ENCODE results near the gene FAIM. TPM values are rescaled to one million over a fixed set of nuclear protein-coding genes. Genes with fewer than 3 reads are reported as not detected.

The FAIM gene
- total RNA-seq, 1 donor from 2014 or later = 3.7 TPM

DNA sequence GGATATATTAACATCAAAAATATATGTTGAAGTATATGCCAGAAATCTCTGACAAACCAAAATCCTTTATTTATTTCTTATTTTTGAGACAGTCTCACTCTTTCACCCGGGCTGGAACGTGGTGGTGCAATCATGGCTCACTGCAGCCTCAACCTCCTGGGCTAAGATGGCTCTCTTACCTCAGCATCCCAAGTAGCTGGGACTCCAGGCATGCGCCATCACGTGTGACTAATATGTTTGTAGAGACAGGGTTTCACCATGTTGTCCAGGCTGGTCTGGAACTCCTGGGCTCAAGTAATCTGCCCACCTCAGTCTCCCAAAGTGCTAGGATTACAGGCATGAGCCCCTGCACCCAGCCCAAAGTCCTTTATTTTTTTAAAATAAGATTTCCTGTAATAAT, 11.9 kb downstream of the FAIM start:
- Mint-ChIP-seq H3K4me3 (ENCODE audit: low read depth) (no peak overlapping the region), H3K36me3 (ENCODE audit: low read depth) (no peaks in the 10 kb centered on the region), H3K9me3 (no peaks in the 10 kb centered on the region), H3K4me1 (ENCODE audit: low read depth) (no peaks in the 10 kb centered on the region), H3K27ac (no peak overlapping the region), H3K27me3 (ENCODE audit: low read depth) (peaks cover 17% of the 10 kb centered on the region)
- no peak for DNase-seq (ENCODE audit: low spot score)
- intact Hi-C loops (cut with micrococcal nuclease) = no loop called here

- H3K27me3 Mint-ChIP-seq (ENCODE audit: low read depth) = peaks cover 4% of the 10 kb centered on the region
- intact Hi-C loops (cut with micrococcal nuclease) = no loop called here
- no peak overlapping the region for H3K4me3 Mint-ChIP-seq (ENCODE audit: low read depth)
These were observed 15.9 kb downstream of the FAIM start for GRCh38 chr3:138624518-138624917.

DNA sequence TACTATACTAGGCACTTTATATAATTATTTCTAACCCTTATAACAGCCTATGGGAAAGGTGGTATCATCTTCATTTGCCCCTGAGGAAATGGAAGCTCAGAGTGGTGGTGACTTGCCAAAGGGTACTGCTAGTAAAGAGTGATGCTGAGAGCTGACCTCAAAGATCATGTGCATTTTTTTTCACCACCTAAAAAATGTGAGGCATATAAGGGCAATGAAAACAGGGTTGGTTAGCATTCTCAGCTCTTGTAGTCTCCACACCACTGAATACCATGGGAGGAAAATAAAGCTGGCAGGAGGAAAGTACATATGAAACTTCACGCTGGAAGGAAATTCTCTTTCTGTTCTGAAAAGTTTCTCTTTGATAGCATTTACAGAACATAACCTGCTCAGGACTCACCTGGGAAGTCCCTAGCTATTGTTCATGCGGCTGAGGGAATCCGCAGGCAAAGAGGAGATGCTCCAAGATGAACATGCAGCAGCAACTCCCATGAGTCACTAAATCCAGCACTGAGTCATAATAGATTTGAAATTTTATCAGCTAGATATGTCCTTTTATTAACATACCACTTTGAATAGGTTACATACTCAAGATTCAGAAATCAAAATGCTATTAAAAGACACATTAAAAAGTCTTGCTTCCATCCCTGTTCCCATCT, 17.3 kb downstream of the FAIM start:
- intact Hi-C loops (cut with micrococcal nuclease) = no loop called here
- Mint-ChIP-seq H3K36me3 (ENCODE audit: low read depth) (no peaks in the 10 kb centered on the region), H3K27me3 (ENCODE audit: low read depth) (no peaks in the 10 kb centered on the region)

More at GRCh38 chr3:138624518-138624917, 15.9 kb downstream of the FAIM start:
- no peaks in the 10 kb centered on the region for H3K4me1 Mint-ChIP-seq (ENCODE audit: low read depth)
- no peaks in the 10 kb centered on the region for H3K36me3 Mint-ChIP-seq (ENCODE audit: low read depth)
- no peak overlapping the region for H3K27ac Mint-ChIP-seq
- no peaks in the 10 kb centered on the region for H3K9me3 Mint-ChIP-seq
- no peak for DNase-seq (ENCODE audit: low spot score)

GRCh38 chr3:138629526-138629925, 21.0 kb downstream of the FAIM start:
- H3K4me1 Mint-ChIP-seq (ENCODE audit: low read depth) = no peaks in the 10 kb centered on the region
- no peaks in the 10 kb centered on the region for H3K9me3 Mint-ChIP-seq
- no peaks in the 10 kb centered on the region for H3K36me3 Mint-ChIP-seq (ENCODE audit: low read depth)
- intact Hi-C loops (cut with micrococcal nuclease) = no loop called here
- no peak overlapping the region for H3K4me3 Mint-ChIP-seq (ENCODE audit: low read depth)
- no peak overlapping the region for H3K27ac Mint-ChIP-seq
- DNase-seq (ENCODE audit: low spot score) = no peak
- no peaks in the 10 kb centered on the region for H3K27me3 Mint-ChIP-seq (ENCODE audit: low read depth)

More for the DNA sequence above, 17.3 kb downstream of the FAIM start:
- no peak for DNase-seq (ENCODE audit: low spot score)
- Mint-ChIP-seq H3K4me1 (ENCODE audit: low read depth) (no peaks in the 10 kb centered on the region), H3K27ac (no peak overlapping the region), H3K4me3 (ENCODE audit: low read depth) (no peak overlapping the region), H3K9me3 (no peaks in the 10 kb centered on the region)

DNA sequence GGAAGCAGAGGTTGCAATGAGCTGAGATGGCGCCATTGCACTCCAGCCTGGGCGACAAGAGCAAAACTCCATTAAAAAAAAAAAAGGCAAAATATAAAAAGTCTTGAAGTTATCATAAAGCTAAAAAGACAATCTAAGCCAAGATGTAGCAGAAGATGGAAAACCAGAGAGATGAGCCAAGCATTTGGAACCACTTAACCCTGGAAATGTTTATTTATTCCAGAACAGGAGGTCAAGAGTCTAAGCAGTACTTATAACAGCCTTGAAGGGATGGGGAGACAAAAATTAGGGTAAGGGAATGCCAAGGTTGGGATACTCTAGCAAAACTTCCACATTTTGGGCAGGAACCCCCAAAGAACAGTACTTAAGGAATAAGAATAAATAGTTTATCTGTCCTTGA, 30.1 kb downstream of the FAIM start:
- Mint-ChIP-seq H3K4me3 (ENCODE audit: low read depth) (no peak overlapping the region), H3K36me3 (ENCODE audit: low read depth) (no peaks in the 10 kb centered on the region), H3K27ac (no peak overlapping the region), H3K4me1 (ENCODE audit: low read depth) (no peaks in the 10 kb centered on the region), H3K9me3 (peaks cover 11% of the 10 kb centered on the region), H3K27me3 (ENCODE audit: low read depth) (no peaks in the 10 kb centered on the region)
- intact Hi-C loops (cut with micrococcal nuclease) = no loop called here
- no peak for DNase-seq (ENCODE audit: low spot score)

GRCh38 chr3:138640537-138640936, 32.0 kb downstream of the FAIM start:
- intact Hi-C loops (cut with micrococcal nuclease) = no loop called here
- no peak overlapping the region for H3K4me3 Mint-ChIP-seq (ENCODE audit: low read depth)
- no peak overlapping the region for H3K27ac Mint-ChIP-seq
- peaks cover 25% of the 10 kb centered on the region for H3K9me3 Mint-ChIP-seq
- no peak for DNase-seq (ENCODE audit: low spot score)
- H3K4me1 Mint-ChIP-seq (ENCODE audit: low read depth) = no peaks in the 10 kb centered on the region
- no peaks in the 10 kb centered on the region for H3K27me3 Mint-ChIP-seq (ENCODE audit: low read depth)
- no peaks in the 10 kb centered on the region for H3K36me3 Mint-ChIP-seq (ENCODE audit: low read depth)

DNA sequence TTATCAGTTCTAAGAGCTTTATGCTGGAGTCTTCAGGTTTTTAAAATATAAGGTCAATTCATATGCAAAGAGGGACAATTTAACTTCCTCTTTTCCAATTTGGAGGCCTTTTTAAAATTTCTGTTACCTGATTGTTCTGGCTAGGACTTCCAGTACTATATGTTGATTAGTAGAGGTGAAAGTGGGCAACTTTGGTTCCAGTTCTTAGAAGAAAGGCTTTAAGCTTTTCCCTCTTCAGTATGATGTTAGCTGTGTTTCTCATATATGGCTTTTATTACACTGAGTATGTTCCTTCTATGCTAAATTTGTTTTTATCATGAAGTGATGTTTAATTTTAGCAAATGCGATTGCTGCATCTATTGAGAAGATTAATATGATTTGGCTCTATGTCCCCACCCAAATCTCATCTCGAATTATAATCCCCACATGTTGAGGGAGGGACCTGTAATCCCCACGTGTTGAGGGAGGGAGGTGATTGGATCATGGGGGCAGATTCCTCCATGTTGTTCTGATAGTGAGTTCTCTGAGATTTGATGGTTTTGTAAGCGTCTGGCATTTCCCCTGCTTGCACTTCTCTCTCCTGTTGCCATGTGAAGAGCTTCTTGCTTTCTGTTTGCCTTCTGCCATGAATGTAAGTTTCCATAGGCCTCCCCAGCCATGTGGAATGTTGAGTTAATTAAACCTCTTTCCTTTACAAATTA, 33.8 kb downstream of the FAIM start:
- peaks cover 4% of the 10 kb centered on the region for H3K36me3 Mint-ChIP-seq (ENCODE audit: low read depth)
- no peak overlapping the region for H3K4me3 Mint-ChIP-seq (ENCODE audit: low read depth)
- H3K9me3 Mint-ChIP-seq = peaks cover 39% of the 10 kb centered on the region
- no peak overlapping the region for H3K27ac Mint-ChIP-seq
- no peaks in the 10 kb centered on the region for H3K4me1 Mint-ChIP-seq (ENCODE audit: low read depth)
- intact Hi-C loops (cut with micrococcal nuclease) = no loop called here
- H3K27me3 Mint-ChIP-seq (ENCODE audit: low read depth) = no peaks in the 10 kb centered on the region
- DNase-seq (ENCODE audit: low spot score) = no peak

- peaks cover 42% of the 10 kb centered on the region for H3K9me3 Mint-ChIP-seq
- intact Hi-C loops (cut with micrococcal nuclease) = no loop called here
- no peak overlapping the region for H3K27ac Mint-ChIP-seq
These were observed 34.3 kb downstream of the FAIM start for GRCh38 chr3:138642927-138643253.

GRCh38 chr3:138646008-138646407, 37.4 kb downstream of the FAIM start:
- Mint-ChIP-seq H3K9me3 (peaks cover 52% of the 10 kb centered on the region), H3K36me3 (ENCODE audit: low read depth) (peaks cover 30% of the 10 kb centered on the region), H3K27ac (no peak overlapping the region), H3K27me3 (ENCODE audit: low read depth) (no peaks in the 10 kb centered on the region), H3K4me1 (ENCODE audit: low read depth) (no peaks in the 10 kb centered on the region), H3K4me3 (ENCODE audit: low read depth) (no peak overlapping the region)
- no peak for DNase-seq (ENCODE audit: low spot score)
- intact Hi-C loops (cut with micrococcal nuclease) = no loop called here

More at GRCh38 chr3:138642927-138643253, 34.3 kb downstream of the FAIM start:
- H3K4me1 Mint-ChIP-seq (ENCODE audit: low read depth) = no peaks in the 10 kb centered on the region
- no peak for DNase-seq (ENCODE audit: low spot score)
- H3K4me3 Mint-ChIP-seq (ENCODE audit: low read depth) = no peak overlapping the region
- no peaks in the 10 kb centered on the region for H3K27me3 Mint-ChIP-seq (ENCODE audit: low read depth)
- H3K36me3 Mint-ChIP-seq (ENCODE audit: low read depth) = peaks cover 8% of the 10 kb centered on the region

GRCh38 chr3:138646513-138646912, 37.9 kb downstream of the FAIM start:
- H3K9me3 Mint-ChIP-seq = peaks cover 52% of the 10 kb centered on the region
- intact Hi-C loops (cut with micrococcal nuclease) = no loop called here
- H3K4me3 Mint-ChIP-seq (ENCODE audit: low read depth) = no peak overlapping the region
- H3K36me3 Mint-ChIP-seq (ENCODE audit: low read depth) = peaks cover 35% of the 10 kb centered on the region
- H3K27me3 Mint-ChIP-seq (ENCODE audit: low read depth) = no peaks in the 10 kb centered on the region
- H3K4me1 Mint-ChIP-seq (ENCODE audit: low read depth) = no peaks in the 10 kb centered on the region
- H3K27ac Mint-ChIP-seq = no peak overlapping the region
- DNase-seq (ENCODE audit: low spot score) = no peak

GRCh38 chr3:138649134-138649533, 40.6 kb downstream of the FAIM start:
- DNase-seq (ENCODE audit: low spot score) = no peak
- Mint-ChIP-seq H3K27ac (no peak overlapping the region), H3K36me3 (ENCODE audit: low read depth) (peaks cover 41% of the 10 kb centered on the region), H3K4me3 (ENCODE audit: low read depth) (no peak overlapping the region), H3K4me1 (ENCODE audit: low read depth) (no peaks in the 10 kb centered on the region), H3K27me3 (ENCODE audit: low read depth) (no peaks in the 10 kb centered on the region), H3K9me3 (peaks cover 41% of the 10 kb centered on the region)
- intact Hi-C loops (cut with micrococcal nuclease) = no loop called here

- no peak overlapping the region for H3K27ac Mint-ChIP-seq
- peaks cover 50% of the 10 kb centered on the region for H3K36me3 Mint-ChIP-seq (ENCODE audit: low read depth)
- no peak overlapping the region for H3K4me3 Mint-ChIP-seq (ENCODE audit: low read depth)
- H3K4me1 Mint-ChIP-seq (ENCODE audit: low read depth) = no peaks in the 10 kb centered on the region
- peaks cover 6% of the 10 kb centered on the region for H3K9me3 Mint-ChIP-seq
- intact Hi-C loops (cut with micrococcal nuclease) = no loop called here
- H3K27me3 Mint-ChIP-seq (ENCODE audit: low read depth) = no peaks in the 10 kb centered on the region
- DNase-seq (ENCODE audit: low spot score) = no peak
These were observed 45.0 kb downstream of the FAIM start for GRCh38 chr3:138653567-138653966.

DNA sequence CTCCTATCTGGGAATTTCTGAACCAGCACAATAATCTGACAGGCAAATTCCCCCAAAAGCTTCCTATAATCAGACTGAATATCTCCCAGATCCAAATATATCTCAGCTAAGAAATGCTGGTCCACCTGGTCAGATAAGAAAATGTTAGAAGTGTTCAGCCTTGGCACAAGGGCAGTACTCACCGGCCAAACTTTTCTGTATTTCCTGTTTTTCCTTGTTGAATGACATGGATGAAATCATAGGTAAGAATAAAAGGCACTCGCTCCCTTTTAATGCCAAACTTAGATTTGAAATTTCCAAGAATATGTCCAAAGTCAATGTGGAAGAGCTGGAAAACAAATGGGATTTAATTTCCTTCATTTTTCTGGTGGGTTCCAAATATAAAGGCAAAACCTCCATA, 48.9 kb downstream of the FAIM start:
- no peak for DNase-seq (ENCODE audit: low spot score)
- Mint-ChIP-seq H3K27me3 (ENCODE audit: low read depth) (no peaks in the 10 kb centered on the region), H3K4me1 (ENCODE audit: low read depth) (no peaks in the 10 kb centered on the region), H3K9me3 (no peaks in the 10 kb centered on the region), H3K27ac (no peak overlapping the region), H3K36me3 (ENCODE audit: low read depth) (peaks cover 30% of the 10 kb centered on the region), H3K4me3 (ENCODE audit: low read depth) (no peak overlapping the region)
- intact Hi-C loops (cut with micrococcal nuclease) = no loop called here
